Mesendoderm (in vitro differentiated cells): Measurements from ENCODE around the gene SCG5.

Experiments
- DNase-seq: peaks from one replicate; pipeline ENCODE4 v3.0.0; 2013
- H2AK5ac ChIP-seq: 2 replicates; pipeline ENCODE4 v1.6.1; 2013; ENCODE audit warnings: low read length, inconsistent platforms
- H2BK120ac ChIP-seq: 2 replicates; pipeline ENCODE4 v1.6.1; 2013; ENCODE audit warnings: low read depth, mild to moderate bottlenecking, low read length, moderate library complexity, mixed read lengths
- H2BK15ac ChIP-seq: replicated peaks from 2 replicates; pipeline ENCODE4 v1.6.1; 2013; ENCODE audit warnings: low read depth, mild to moderate bottlenecking, moderate library complexity
- H2BK5ac ChIP-seq: 2 replicates; pipeline ENCODE4 v1.6.1; 2013; ENCODE audit warnings: low read length, inconsistent platforms
- H3K18ac ChIP-seq: 2 replicates; pipeline ENCODE4 v1.6.1; 2013; ENCODE audit warnings: mild to moderate bottlenecking, low read length, mixed read lengths
- H3K23ac ChIP-seq: one replicate; pipeline ENCODE4 v1.6.1; 2013; ENCODE audit warnings: low read length
- H3K27ac ChIP-seq: 2 replicates; pipeline ENCODE4 v1.5.1; 2013; ENCODE audit warnings: low read depth, mild to moderate bottlenecking, inconsistent platforms, low read length, moderate library complexity
- H3K27me3 ChIP-seq: 2 replicates; pipeline ENCODE4 v1.6.1; 2013; ENCODE audit warnings: low read length, control low read depth, mild to moderate bottlenecking, inconsistent platforms; ENCODE audit not compliant: insufficient read depth, poor library complexity
- H3K36me3 ChIP-seq: 2 replicates; pipeline ENCODE4 v1.6.1; 2013; ENCODE audit warnings: low read length, inconsistent platforms; ENCODE audit not compliant: control insufficient read depth, insufficient read depth
- H3K4ac ChIP-seq: one replicate; pipeline ENCODE4 v1.6.1; 2013; ENCODE audit warnings: low read depth, mild to moderate bottlenecking, low read length, moderate library complexity
- H3K4me1 ChIP-seq: 2 replicates; pipeline ENCODE4 v1.6.1; 2013; ENCODE audit warnings: low read depth, low read length, inconsistent platforms; ENCODE audit not compliant: control insufficient read depth
- H3K4me2 ChIP-seq: 2 replicates; pipeline ENCODE4 v1.6.1; 2013; ENCODE audit warnings: low read length
- H3K4me3 ChIP-seq: 2 replicates; pipeline ENCODE4 v1.5.1; 2013; ENCODE audit warnings: mild to moderate bottlenecking, low read length
- H3K56ac ChIP-seq: one replicate; pipeline ENCODE4 v1.6.1; 2013; ENCODE audit warnings: low read length
- H3K79me1 ChIP-seq: 2 replicates; pipeline ENCODE4 v1.6.1; 2013; ENCODE audit warnings: low read length, inconsistent platforms
- H3K79me2 ChIP-seq: 2 replicates; pipeline ENCODE4 v1.6.1; 2013; ENCODE audit warnings: mild to moderate bottlenecking, low read length; ENCODE audit not compliant: control insufficient read depth, insufficient read depth
- H3K9ac ChIP-seq: 2 replicates; pipeline ENCODE4 v1.6.1; 2013; ENCODE audit warnings: low read length, inconsistent platforms
- H4K5ac ChIP-seq: one replicate; pipeline ENCODE4 v1.6.1; 2013; ENCODE audit warnings: low read length
- H4K8ac ChIP-seq: one replicate; pipeline ENCODE4 v1.6.1; 2013; ENCODE audit warnings: low read depth, mild to moderate bottlenecking, control low read depth, low read length, moderate library complexity
- WGBS: extraction: QIAGEN DNeasy Blood & Tissue Kit; methylation state at CpG from one replicate; pipeline ENCODE4 v1.1.7; 2013; ENCODE audit warnings: low lambda C conversion rate, missing lambda C conversion rate; ENCODE audit not compliant: insufficient coverage; ENCODE audit errors: extremely low coverage; 5-methylcytosine and 5-hydroxymethylcytosine counted together

SCG5 gene

DNA sequence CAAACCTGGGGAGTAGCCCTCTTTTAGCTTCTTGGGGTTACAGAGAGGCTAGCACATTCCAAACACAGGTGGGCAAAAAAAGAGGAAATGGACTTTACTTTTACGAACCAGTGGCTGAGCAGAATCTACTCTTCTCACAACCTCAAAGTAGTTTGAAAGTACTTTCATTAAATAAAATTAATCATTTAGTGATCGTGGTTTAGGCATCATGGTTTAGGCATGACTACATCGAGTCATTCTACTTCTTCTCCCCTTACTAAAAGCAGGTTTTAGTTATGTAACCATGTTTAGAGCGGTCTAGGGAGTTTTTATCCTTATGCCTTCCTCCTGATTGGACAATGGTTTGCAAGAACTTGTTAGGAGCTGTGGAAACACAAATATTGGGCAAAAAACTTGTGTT, 73.8 kb downstream of the SCG5 start:
- no peak overlapping the region for H2BK5ac ChIP-seq
- H3K36me3 ChIP-seq, result no peaks in the 10 kb centered on the region
- H3K4me2 ChIP-seq, result no peak overlapping the region
- no peaks in the 10 kb centered on the region for H3K79me2 ChIP-seq
- H2BK120ac ChIP-seq, result no peak overlapping the region
- DNase-seq, result no peak
- no peak overlapping the region for H3K9ac ChIP-seq
- no peak overlapping the region for H3K27ac ChIP-seq
- H3K4me3 ChIP-seq, result no peak overlapping the region
- H3K4me1 ChIP-seq, result peaks cover 2% of the 10 kb centered on the region
- H3K4ac ChIP-seq, result no peak overlapping the region
- no peak overlapping the region for H4K8ac ChIP-seq
- no peak overlapping the region for H3K56ac ChIP-seq
- no peaks in the 10 kb centered on the region for H3K79me1 ChIP-seq
- H4K5ac ChIP-seq, result no peak overlapping the region
- H3K27me3 ChIP-seq, result peaks cover 15% of the 10 kb centered on the region
- no peak overlapping the region for H3K23ac ChIP-seq
- H3K18ac ChIP-seq, result no peak overlapping the region
- no CpG with 5 or more reads among the region's 4 CpGs for WGBS
- no peak overlapping the region for H2AK5ac ChIP-seq
- H2BK15ac ChIP-seq, result no peak overlapping the region

DNA sequence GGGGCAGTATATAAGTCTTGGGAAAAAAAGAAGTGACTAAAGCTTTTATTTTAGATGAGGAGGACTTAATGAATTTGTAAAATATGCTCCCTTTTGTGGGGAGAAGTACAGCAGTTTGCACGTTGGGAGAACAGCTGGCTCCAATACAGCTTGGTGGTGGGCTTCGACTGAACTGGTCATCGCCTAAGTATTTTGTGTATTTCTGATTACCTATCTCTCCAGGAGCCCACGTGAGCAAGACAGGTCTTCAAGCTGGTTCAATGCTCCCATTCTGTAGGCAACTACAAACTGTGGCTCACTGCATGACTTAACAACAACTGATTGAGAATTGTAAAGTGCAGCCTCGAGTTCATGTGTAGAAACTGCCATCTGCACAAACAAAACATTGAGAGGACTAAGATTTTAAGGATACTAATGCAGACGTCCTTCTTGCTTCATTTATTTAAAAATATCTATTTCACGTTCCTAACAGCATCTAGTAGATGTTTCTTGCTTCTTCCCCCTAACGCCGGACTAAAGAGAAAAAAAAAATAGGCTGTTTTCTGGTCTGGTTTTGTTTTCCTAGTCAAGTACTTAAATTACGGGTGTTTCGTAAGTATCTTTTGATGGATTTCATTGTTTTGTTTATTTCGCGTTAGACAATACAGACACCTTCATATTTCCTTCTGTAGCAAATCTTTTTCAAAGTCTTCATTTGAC, 74.9 kb downstream of the SCG5 start:
- no peak overlapping the region for H3K18ac ChIP-seq
- peaks cover 2% of the 10 kb centered on the region for H3K4me1 ChIP-seq
- H4K8ac ChIP-seq, result no peak overlapping the region
- H2AK5ac ChIP-seq, result no peak overlapping the region
- H2BK5ac ChIP-seq, result no peak overlapping the region
- H3K36me3 ChIP-seq, result no peaks in the 10 kb centered on the region
- H3K27me3 ChIP-seq, result peaks cover 15% of the 10 kb centered on the region
- no peak overlapping the region for H2BK120ac ChIP-seq
- peak; percentile 54 for DNase-seq
- no CpG with 5 or more reads among the region's 13 CpGs for WGBS
- no peak overlapping the region for H4K5ac ChIP-seq
- no peak overlapping the region for H3K23ac ChIP-seq
- H3K79me2 ChIP-seq, result no peaks in the 10 kb centered on the region
- no peak overlapping the region for H2BK15ac ChIP-seq
- no peaks in the 10 kb centered on the region for H3K79me1 ChIP-seq
- no peak overlapping the region for H3K4ac ChIP-seq
- no peak overlapping the region for H3K4me2 ChIP-seq
- H3K27ac ChIP-seq, result no peak overlapping the region
- H3K56ac ChIP-seq, result no peak overlapping the region
- H3K9ac ChIP-seq, result no peak overlapping the region
- no peak overlapping the region for H3K4me3 ChIP-seq

DNA sequence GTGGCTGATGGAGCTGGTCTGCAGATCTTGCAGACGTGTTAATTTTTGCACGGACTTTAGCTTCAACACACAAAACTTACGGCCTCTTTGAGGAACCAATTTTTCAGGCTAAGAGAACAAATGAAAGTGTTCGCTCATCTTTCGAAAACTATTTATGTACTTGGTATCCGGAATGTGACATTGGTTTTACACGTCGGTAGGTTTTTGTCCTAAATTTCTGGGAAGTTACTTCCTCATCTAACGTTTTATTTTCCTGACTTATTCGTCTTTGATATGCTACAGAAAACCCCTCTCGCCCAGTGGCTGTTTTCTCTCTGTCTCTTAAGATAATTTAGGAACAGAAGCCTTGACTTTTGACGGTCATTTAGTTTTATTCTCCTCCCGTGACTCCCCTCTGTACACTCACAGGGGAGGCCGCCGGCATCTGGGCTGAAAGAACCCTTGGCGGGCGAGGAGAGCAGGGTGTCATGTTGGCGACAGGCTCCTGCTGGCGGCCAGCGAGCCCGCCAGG, 75.5 kb downstream of the SCG5 start:
- H2BK5ac ChIP-seq, result no peak overlapping the region
- DNase-seq, result no peak
- H3K4me2 ChIP-seq, result peak overlapping the region; percentile 45
- H4K8ac ChIP-seq, result no peak overlapping the region
- no peaks in the 10 kb centered on the region for H3K79me1 ChIP-seq
- H3K4me1 ChIP-seq, result peaks cover 2% of the 10 kb centered on the region
- no peak overlapping the region for H2BK120ac ChIP-seq
- no peak overlapping the region for H3K4me3 ChIP-seq
- H2BK15ac ChIP-seq, result no peak overlapping the region
- H2AK5ac ChIP-seq, result no peak overlapping the region
- no peak overlapping the region for H4K5ac ChIP-seq
- WGBS, result no CpG with 5 or more reads among the region's 21 CpGs
- no peak overlapping the region for H3K23ac ChIP-seq
- peak overlapping the region; percentile 34 for H3K56ac ChIP-seq
- no peak overlapping the region for H3K4ac ChIP-seq
- H3K18ac ChIP-seq, result peak overlapping the region; percentile 72
- no peaks in the 10 kb centered on the region for H3K36me3 ChIP-seq
- H3K79me2 ChIP-seq, result no peaks in the 10 kb centered on the region
- no peak overlapping the region for H3K27ac ChIP-seq
- H3K27me3 ChIP-seq, result peaks cover 15% of the 10 kb centered on the region
- peak overlapping the region; percentile 11 for H3K9ac ChIP-seq

DNA sequence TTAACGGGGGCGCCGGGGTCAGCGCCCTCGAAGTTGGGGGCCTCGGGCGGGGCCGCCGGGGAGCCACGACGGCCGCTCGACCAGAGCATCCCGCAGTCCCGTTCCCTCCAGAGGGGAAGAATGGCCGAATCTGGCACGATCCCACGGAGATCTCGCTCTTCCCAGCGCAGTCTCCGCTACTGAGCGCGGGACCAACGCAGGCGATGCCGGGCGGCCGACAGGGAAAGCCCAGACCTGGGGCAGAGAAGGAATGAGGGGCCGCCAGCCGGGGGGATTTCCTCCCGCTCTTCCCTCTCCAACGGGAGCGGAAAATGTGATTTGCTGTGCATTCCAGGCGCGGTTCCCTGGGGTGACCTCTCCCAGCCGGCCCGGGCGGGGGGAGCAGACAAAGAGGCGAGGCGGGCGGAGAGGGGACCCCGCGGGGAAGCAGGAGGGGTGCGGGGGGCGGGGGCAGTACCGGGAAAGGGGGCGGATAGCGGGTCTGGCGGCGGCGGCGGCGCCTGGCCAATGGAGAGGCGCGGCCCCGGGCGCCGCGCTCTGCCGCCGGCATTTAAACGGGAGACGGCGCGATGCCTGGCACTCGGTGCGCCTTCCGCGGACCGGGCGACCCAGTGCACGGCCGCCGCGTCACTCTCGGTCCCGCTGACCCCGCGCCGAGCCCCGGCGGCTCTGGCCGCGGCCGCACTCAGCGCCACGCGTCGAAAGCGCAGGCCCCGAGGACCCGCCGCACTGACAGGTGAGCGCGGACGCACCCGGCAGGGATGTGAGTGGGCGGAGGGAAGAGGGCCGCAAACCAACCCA, 76.1 kb downstream of the SCG5 start, which contains the start of gene GREM1:
Gene GREM1 (plus strand): TSS at position 579 of the 801 bp plus-strand sequence. CDS start 12,687 bp downstream, outside the sequence.
- peak within 1 kb of the TSS; percentile 74 for H3K56ac ChIP-seq
- peaks cover 15% of the 10 kb centered on the region for H3K27me3 ChIP-seq
- no peak within 1 kb of the TSS for H3K23ac ChIP-seq
- peaks cover 2% of the 10 kb centered on the region for H3K4me1 ChIP-seq
- peak within 1 kb of the TSS; percentile 37 for H3K4me3 ChIP-seq
- no peak within 1 kb of the TSS for H2BK15ac ChIP-seq
- WGBS, result no CpG with 5 or more reads among the region's 99 CpGs
- no peak within 1 kb of the TSS for H3K27ac ChIP-seq
- H2BK120ac ChIP-seq, result no peak within 1 kb of the TSS
- H3K18ac ChIP-seq, result peak within 1 kb of the TSS; percentile 72
- H2AK5ac ChIP-seq, result no peak within 1 kb of the TSS
- no peak within 1 kb of the TSS for H3K4ac ChIP-seq
- no peak within 1 kb of the TSS for H2BK5ac ChIP-seq
- H3K4me2 ChIP-seq, result peak within 1 kb of the TSS; percentile 78
- no peaks in the 10 kb centered on the region for H3K79me1 ChIP-seq
- H4K8ac ChIP-seq, result no peak within 1 kb of the TSS
- peak within 1 kb of the TSS; percentile 52 for H3K9ac ChIP-seq
- no peak within 1 kb of the TSS for H4K5ac ChIP-seq
- H3K79me2 ChIP-seq, result no peaks in the 10 kb centered on the region
- DNase-seq, result peak; percentile 73
- no peaks in the 10 kb centered on the region for H3K36me3 ChIP-seq

- Histone ChIP-seq H2AK5ac (no peak overlapping the region), H3K4me1 (peaks cover 2% of the 10 kb centered on the region), H3K27me3 (peaks cover 15% of the 10 kb centered on the region), H3K18ac (no peak overlapping the region), H3K9ac (peak overlapping the region; percentile 52), H2BK5ac (no peak overlapping the region), H3K23ac (no peak overlapping the region), H4K8ac (no peak overlapping the region), H3K4me2 (peak overlapping the region; percentile 78), H3K56ac (peak overlapping the region; percentile 74), H3K27ac (no peak overlapping the region), H2BK120ac (no peak overlapping the region), H3K36me3 (no peaks in the 10 kb centered on the region), H3K79me1 (no peaks in the 10 kb centered on the region), H3K79me2 (no peaks in the 10 kb centered on the region), H2BK15ac (no peak overlapping the region), H3K4me3 (peak overlapping the region; percentile 37), H4K5ac (no peak overlapping the region), H3K4ac (no peak overlapping the region)
- peak; percentile 52 for DNase-seq
- WGBS, result no CpG with 5 or more reads among the region's 60 CpGs
Measured at GRCh38 chr15:32718227-32718820, 76.8 kb downstream of the SCG5 start.
